Transverse colon (tissue), 4 donors: ENCODE measurements around the gene SLC25A36. TPM values are rescaled to one million over a fixed set of nuclear protein-coding genes. Genes with fewer than 3 reads are reported as not detected.
A peak's percentile ranks its signal among the peaks of the same experiment; 100 is the strongest.

Source experiments
- DNase-seq: peaks from one replicate; pipeline ENCODE4 v3.0.0-alpha.2; 2019
- H3K27ac ChIP-seq, 4 donors: fragments of 200-600 bp; sonication (generic); 2 replicates each; pipeline ENCODE4 v1.5.1; 2016 to 2018; ENCODE audit warnings: inconsistent platforms in 4 of 4
- H3K27me3 ChIP-seq: fragments of 200-600 bp; sonication (generic); 2 replicates; pipeline ENCODE4 v1.5.1; 2017; ENCODE audit warnings: inconsistent platforms
- H3K36me3 ChIP-seq, 4 donors: fragments of 200-600 bp; sonication (generic); 2 replicates each; pipeline ENCODE4 v1.5.1; 2017 to 2019; ENCODE audit warnings: inconsistent platforms in 4 of 4
- H3K4me1 ChIP-seq, 4 donors: fragments of 200-600 bp; sonication (generic); 2 replicates each; pipeline ENCODE4 v1.5.1; 2017 to 2020; ENCODE audit warnings: inconsistent platforms in 4 of 4
- H3K4me3 ChIP-seq, 4 donors: fragments of 200-600 bp; sonication (generic); 1 replicate in 1 of 4; 2 replicates in 3 of 4; pipeline versions ENCODE4 v1.5.1 to v1.6.1; 2017 to 2019; ENCODE audit warnings: inconsistent platforms in 4 of 4
- H3K9me3 ChIP-seq, 2 donors: fragments of 200-600 bp; sonication (generic); 2 replicates each; pipeline ENCODE4 v1.5.1; 2017 to 2019; ENCODE audit warnings: inconsistent platforms in 2 of 2
- EP300 ChIP-seq: sonication (generic); formaldehyde crosslinking; IDR thresholded peaks from one replicate; pipeline ENCODE4 v1.6.1; 2017; ENCODE audit warnings: antibody characterized with exemption, low read depth
- POLR2A ChIP-seq: fragments of 450-650 bp; IDR thresholded peaks from one replicate; pipeline ENCODE4 v1.6.1; 2016; ENCODE audit warnings: antibody characterized with exemption, mild to moderate bottlenecking, moderate library complexity
- POLR2AphosphoS5 ChIP-seq, 3 donors: sonication (generic); formaldehyde crosslinking; IDR thresholded peaks; one replicate each; pipeline ENCODE4 v1.6.1; 2016; ENCODE audit warnings: antibody characterized with exemption in 3 of 3
- WGBS, 2 donors: methylation state at CpG; one replicate each; pipeline ENCODE4 v1.1.5; 2018; ENCODE audit warnings: low coverage in 1 of 2; 5-methylcytosine and 5-hydroxymethylcytosine counted together
- in situ Hi-C, 4 donors: fragments of 200-750 bp; cut with MboI; loops; one replicate each; pipeline versions ENCODE4 v1.15.0 to v1.15.1; 2017; ENCODE audit warnings: low sequenced_read_pairs in 3 of 4, low pct_ligation_motif_present in 1 of 4, low pct_unique_long_range_greater_than_20kb in 1 of 4
- intact Hi-C: fragments of 100-400 bp; cut with DNase I; formaldehyde crosslinking; loops from one replicate; pipeline ENCODE4 v1.15.1; 2023; ENCODE audit warnings: low total_unique reads
- total RNA-seq, 4 donors: library from RNA; depleted of rRNA; stranded (reverse); fragments of >200 nt; gene quantifications; one replicate each; pipeline ENCODE4 v1.1.0, GENCODE V29; 2016
- TF ChIP-seq, protein P1 (sequence below), 5 experiments: fragments of 200-600 bp in 3 of 5; fragments of 450-650 bp in 2 of 5; sonication (generic) in 3 of 5; IDR thresholded peaks; 1 replicate in 2 of 5; 2 replicates in 3 of 5; pipeline ENCODE4 v1.5.1; 2016 to 2017; ENCODE audit warnings: antibody characterized with exemption in 5 of 5, inconsistent platforms in 3 of 5, mild to moderate bottlenecking in 2 of 5, moderate library complexity in 1 of 5

SLC25A36 gene
- total RNA-seq, 4 donors from 2014 or later: 48.0 to 87.6 (median 54.8) TPM

GRCh38 chr3:141000027-141000663 lies 58.5 kb downstream of the SLC25A36 start:
- TF ChIP-seq, protein P1, sequence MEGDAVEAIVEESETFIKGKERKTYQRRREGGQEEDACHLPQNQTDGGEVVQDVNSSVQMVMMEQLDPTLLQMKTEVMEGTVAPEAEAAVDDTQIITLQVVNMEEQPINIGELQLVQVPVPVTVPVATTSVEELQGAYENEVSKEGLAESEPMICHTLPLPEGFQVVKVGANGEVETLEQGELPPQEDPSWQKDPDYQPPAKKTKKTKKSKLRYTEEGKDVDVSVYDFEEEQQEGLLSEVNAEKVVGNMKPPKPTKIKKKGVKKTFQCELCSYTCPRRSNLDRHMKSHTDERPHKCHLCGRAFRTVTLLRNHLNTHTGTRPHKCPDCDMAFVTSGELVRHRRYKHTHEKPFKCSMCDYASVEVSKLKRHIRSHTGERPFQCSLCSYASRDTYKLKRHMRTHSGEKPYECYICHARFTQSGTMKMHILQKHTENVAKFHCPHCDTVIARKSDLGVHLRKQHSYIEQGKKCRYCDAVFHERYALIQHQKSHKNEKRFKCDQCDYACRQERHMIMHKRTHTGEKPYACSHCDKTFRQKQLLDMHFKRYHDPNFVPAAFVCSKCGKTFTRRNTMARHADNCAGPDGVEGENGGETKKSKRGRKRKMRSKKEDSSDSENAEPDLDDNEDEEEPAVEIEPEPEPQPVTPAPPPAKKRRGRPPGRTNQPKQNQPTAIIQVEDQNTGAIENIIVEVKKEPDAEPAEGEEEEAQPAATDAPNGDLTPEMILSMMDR (IDR thresholded peaks at IDR 0.05): peak in 4 of 5 experiments; percentile 30 to 50 (median 44)
- no peak for TF ChIP-seq EP300
- Histone ChIP-seq H3K27me3 (no peaks in the 10 kb centered on the region), H3K4me1 (no peaks in the 10 kb centered on the region), H3K27ac (no peak overlapping the region), H3K4me3 (no peak overlapping the region), H3K36me3 (no peaks in the 10 kb centered on the region), H3K9me3 (no peaks in the 10 kb centered on the region)
- in situ Hi-C loops: loop anchor here in 3 of 4 donors (25.0 kb wide), 2 partner anchors 112 to 187 kb away; no protein-coding TSS in a partner anchor
- intact Hi-C loops: no loop called here
- WGBS, 2 donors: 9% methylated on average over 2 of the region's 2 CpGs; no CpG with 5 or more reads in 1 of the 2 donors
- DNase-seq: peak; percentile 28

- 72 to 73% methylated on average over 2 of the region's 2 CpGs for WGBS, 2 donors
- no peak overlapping the region for H3K4me3 ChIP-seq
- in situ Hi-C loops: loop anchor here in 3 of 4 donors (25.0 kb wide), 2 partner anchors 112 to 187 kb away; no protein-coding TSS in a partner anchor
- TF ChIP-seq, protein P1 (IDR thresholded peaks at IDR 0.05): no peak
- TF ChIP-seq POLR2A: no peak
- no peak for TF ChIP-seq EP300
- TF ChIP-seq POLR2AphosphoS5 (IDR thresholded peaks at IDR 0.05): no peak
- no peaks in the 10 kb centered on the region for H3K36me3 ChIP-seq
- no peaks in the 10 kb centered on the region for H3K27me3 ChIP-seq
- H3K27ac ChIP-seq: no peak overlapping the region
- H3K4me1 ChIP-seq: no peaks in the 10 kb centered on the region
- DNase-seq: no peak
- no peaks in the 10 kb centered on the region for H3K9me3 ChIP-seq
- intact Hi-C loops: no loop called here
Measured at GRCh38 chr3:141000686-141001085, 59.0 kb downstream of the SLC25A36 start.

- no peak overlapping the region for H3K4me3 ChIP-seq
- H3K27ac ChIP-seq: no peak overlapping the region
- WGBS, 2 donors: 70 to 100% methylated on average over 1 of the region's 1 CpG
- no peaks in the 10 kb centered on the region for H3K36me3 ChIP-seq
- DNase-seq: no peak
- H3K9me3 ChIP-seq: no peaks in the 10 kb centered on the region
- H3K4me1 ChIP-seq: no peaks in the 10 kb centered on the region
- intact Hi-C loops: loop anchor here (5.0 kb wide), 1 partner anchor 186 kb away; no protein-coding TSS in a partner anchor
- H3K27me3 ChIP-seq: peaks cover 4% of the 10 kb centered on the region
- in situ Hi-C loops: loop anchor here in 3 of 4 donors (25.0 kb wide), 2 partner anchors 106 to 181 kb away; no protein-coding TSS in a partner anchor
- TF ChIP-seq, protein P1 (IDR thresholded peaks at IDR 0.05): no peak
- TF ChIP-seq POLR2AphosphoS5 (IDR thresholded peaks at IDR 0.05) (no peak), POLR2A (no peak), EP300 (no peak)
Measured at GRCh38 chr3:141006344-141006743, 64.7 kb downstream of the SLC25A36 start.

DNA sequence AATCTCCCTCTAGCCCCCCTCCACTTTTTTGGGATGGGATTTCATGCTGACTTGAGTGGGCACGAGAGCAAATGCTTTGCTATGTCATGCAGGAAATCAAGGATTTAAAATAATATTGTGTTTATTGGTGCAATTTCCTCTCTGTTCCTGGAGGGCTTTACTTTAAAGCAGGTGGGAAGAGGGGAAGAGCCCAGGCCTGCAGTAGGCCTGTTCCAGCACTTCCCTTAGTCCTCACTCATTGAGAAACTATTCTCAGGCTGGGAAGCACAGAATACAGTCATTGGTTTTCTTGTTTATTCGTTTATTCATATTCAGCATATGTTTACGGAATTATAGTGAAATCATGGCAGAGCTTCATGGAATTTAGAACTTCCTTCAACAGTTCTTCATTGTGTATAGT lies 67.9 kb downstream of the SLC25A36 start:
- Histone ChIP-seq H3K36me3 (no peaks in the 10 kb centered on the region), H3K4me1 (no peaks in the 10 kb centered on the region), H3K27ac (no peak overlapping the region), H3K4me3 (no peak overlapping the region), H3K9me3 (no peaks in the 10 kb centered on the region), H3K27me3 (peaks cover 4% of the 10 kb centered on the region)
- TF ChIP-seq POLR2AphosphoS5 (IDR thresholded peaks at IDR 0.05) (no peak), POLR2A (no peak), EP300 (no peak)
- TF ChIP-seq, protein P1 (IDR thresholded peaks at IDR 0.05): no peak
- in situ Hi-C loops: loop anchor here in 3 of 4 donors (25.0 kb wide), 2 partner anchors 103 to 178 kb away; no protein-coding TSS in a partner anchor
- 64 to 72% methylated on average over 3 of the region's 3 CpGs for WGBS, 2 donors
- no peak for DNase-seq
- intact Hi-C loops: loop anchor here (5.0 kb wide), 1 partner anchor 183 kb away; no protein-coding TSS in a partner anchor
